Activated CD4-positive, alpha-beta T cell treated with anti-CD3 and anti-CD28 coated beads, Interleukin-2, amount 50 U/mL, for 16 hours (primary cell): Measurements from ENCODE around the gene THSD8.
A peak's percentile ranks its signal among the peaks of the same experiment; 100 is the strongest.
"Not testable (repeated sequence)": the region's sequence is repeated elsewhere in the genome, so short reads cannot be mapped to it uniquely, and the experiment has no call there.

ENCODE experiments used
- DNase-seq: peaks from one replicate; pipeline ENCODE4 v3.0.0-alpha.2; 2020

The THSD8 gene

GRCh38 chr19:12833738-12834565 lies 32.1 kb downstream of the THSD8 start:
- DNase-seq: no peak

- no peak for DNase-seq
These were observed 32.7 kb downstream of the THSD8 start, which contains the start of gene RTBDN for GRCh38 chr19:12834566-12834943. TSS of gene RTBDN (minus strand) at chr19:12834579. CDS start at chr19:12829979, 4,600 bp downstream.

GRCh38 chr19:12834976-12835757 lies 33.3 kb downstream of the THSD8 start:
- no peak for DNase-seq

GRCh38 chr19:12836529-12836863 lies 34.6 kb downstream of the THSD8 start:
- DNase-seq: no peak

GRCh38 chr19:12837225-12837624 lies 35.4 kb downstream of the THSD8 start:
- DNase-seq: no peak

GRCh38 chr19:12838182-12838885 lies 36.5 kb downstream of the THSD8 start, which contains the start of gene MAST1:
TSS of gene MAST1 (plus strand) at chr19:12838515. CDS start at chr19:12838573, 58 bp downstream.
- peak; percentile 50 for DNase-seq

GRCh38 chr19:12838886-12839756 lies 37.3 kb downstream of the THSD8 start:
- DNase-seq: no peak

GRCh38 chr19:12840091-12841079 lies 38.5 kb downstream of the THSD8 start:
- DNase-seq: peak; percentile 73

GRCh38 chr19:12841094-12841493 lies 39.2 kb downstream of the THSD8 start:
- no peak for DNase-seq

GRCh38 chr19:12842511-12842910 lies 40.6 kb downstream of the THSD8 start:
- no peak for DNase-seq

- DNase-seq: no peak
These were observed 41.5 kb downstream of the THSD8 start for GRCh38 chr19:12843328-12843727.

GRCh38 chr19:12843999-12844732 lies 42.3 kb downstream of the THSD8 start:
- DNase-seq: no peak

- DNase-seq: not testable (repeated sequence)
These were observed 44.7 kb downstream of the THSD8 start for GRCh38 chr19:12846613-12847012.

- peak; percentile 86 for DNase-seq
These were observed 45.6 kb downstream of the THSD8 start for GRCh38 chr19:12847159-12848139.
